Mucosa of descending colon (tissue), 3 donors: ENCODE measurements around the gene TTC12. TPM values are rescaled to one million over a fixed set of nuclear protein-coding genes. Genes with fewer than 3 reads are reported as not detected.

Experiments
- ATAC-seq: fragments of 200-7000 bp; cut with Tn5 transposase; one replicate; pipeline ENCODE4 v1.9.1; 2020; ENCODE audit warnings: mild to moderate bottlenecking, moderate library complexity
- DNase-seq, 3 donors: peaks; one replicate each; pipeline ENCODE4 v3.0.0-alpha.2; 2020
- H3K36me3 ChIP-seq: fragments of 200-600 bp; one replicate; pipeline ENCODE4 v1.8.0; 2021; ENCODE audit warnings: low read depth, mild to moderate bottlenecking
- H3K4me1 ChIP-seq: fragments of 200-600 bp; one replicate; pipeline ENCODE4 v1.8.0; 2021; ENCODE audit warnings: low read depth, mild to moderate bottlenecking
- H3K4me3 ChIP-seq: fragments of 200-600 bp; one replicate; pipeline ENCODE4 v1.8.0; 2021; ENCODE audit warnings: mild to moderate bottlenecking
- H3K9me3 ChIP-seq: fragments of 200-600 bp; one replicate; pipeline ENCODE4 v1.8.0; 2021; ENCODE audit warnings: mild to moderate bottlenecking
- CTCF ChIP-seq: fragments of 200-600 bp; IDR thresholded peaks from one replicate; pipeline ENCODE4 v1.8.0; 2022; ENCODE audit warnings: antibody characterized with exemption, mild to moderate bottlenecking
- intact Hi-C, 2 donors: fragments of 100-400 bp; cut with DNase I in 1 of 2; cut with micrococcal nuclease in 1 of 2; formaldehyde crosslinking; loops; one replicate each; pipeline versions ENCODE4 v1.11.0 to v1.11.1; 2022; cut with DNase I, micrococcal nuclease
- total RNA-seq, 3 donors: library from RNA; stranded (reverse); fragmentation: NEBNext Ultra II Directional in 2 of 3; extraction: Animal tissue kit (Norgen Biotek cat#: 25700) in 2 of 3; gene quantifications; one replicate each; pipeline versions ENCODE4 v1.2.1 to v1.2.4, GENCODE V29; 2021 to 2023
- donor health status: DM: no; HTN: no; CAD: no; lungs with moderate emphysema.
- donor health status: DM: no; HTN: no; CAD: no.
- donor health status: DM: no; HTN: yes; CAD: no.

The TTC12 gene
- total RNA-seq, 3 donors from 2014 or later = 13.5 to 20.7 (median 16.6) TPM

GRCh38 chr11:113286009-113286408 is 28.4 kb upstream of the TTC12 start:
- Histone ChIP-seq H3K36me3 (no peaks in the 10 kb centered on the region), H3K9me3 (no peaks in the 10 kb centered on the region), H3K4me1 (no peaks in the 10 kb centered on the region), H3K4me3 (no peak overlapping the region)
- no peak for TF ChIP-seq CTCF
- ATAC-seq = no peak
- no peak for DNase-seq
- intact Hi-C loops = loop anchor here (5.0 kb wide), 1 partner anchor 699 kb away; no protein-coding TSS in a partner anchor

GRCh38 chr11:113286509-113287497 is 27.6 kb upstream of the TTC12 start:
- DNase-seq (no peak), ATAC-seq (peak; percentile 11)
- Histone ChIP-seq H3K36me3 (no peaks in the 10 kb centered on the region), H3K4me1 (no peaks in the 10 kb centered on the region), H3K4me3 (no peak overlapping the region), H3K9me3 (no peaks in the 10 kb centered on the region)
- intact Hi-C loops = loop anchor here (5.0 kb wide), 1 partner anchor 700 kb away; no protein-coding TSS in a partner anchor
- TF ChIP-seq CTCF = no peak

- Histone ChIP-seq H3K36me3 (no peaks in the 10 kb centered on the region), H3K9me3 (no peaks in the 10 kb centered on the region), H3K4me3 (no peak overlapping the region), H3K4me1 (no peaks in the 10 kb centered on the region)
- ATAC-seq (no peak), DNase-seq (no peak)
- intact Hi-C loops = loop anchor here (5.0 kb wide), 1 partner anchor 700 kb away; no protein-coding TSS in a partner anchor
- TF ChIP-seq CTCF = no peak
Observed at GRCh38 chr11:113287801-113288200, 26.6 kb upstream of the TTC12 start.

- intact Hi-C loops = loop anchor here (5.0 kb wide), 1 partner anchor 701 kb away; no protein-coding TSS in a partner anchor
- no peak for TF ChIP-seq CTCF
Observed at GRCh38 chr11:113288286-113288863, 26.0 kb upstream of the TTC12 start.

GRCh38 chr11:113289431-113290187 is 24.8 kb upstream of the TTC12 start:
- Histone ChIP-seq H3K36me3 (no peaks in the 10 kb centered on the region), H3K4me3 (no peak overlapping the region), H3K9me3 (no peaks in the 10 kb centered on the region), H3K4me1 (no peaks in the 10 kb centered on the region)
- DNase-seq = peak in 2 of 3 donors; percentile 57 to 75
- intact Hi-C loops = loop anchor here (5.0 to 10.0 kb wide), 2 partner anchors 702 to 1075 kb away; no protein-coding TSS in a partner anchor
- TF ChIP-seq CTCF = peak; percentile 74
- ATAC-seq = peak; percentile 85

More at GRCh38 chr11:113288286-113288863, 26.0 kb upstream of the TTC12 start:
- H3K4me3 ChIP-seq = no peak overlapping the region
- H3K36me3 ChIP-seq = no peaks in the 10 kb centered on the region
- DNase-seq = no peak
- ATAC-seq = no peak
- no peaks in the 10 kb centered on the region for H3K9me3 ChIP-seq
- H3K4me1 ChIP-seq = no peaks in the 10 kb centered on the region
